GM19023 (cell line): ENCODE measurements around the gene PVALEF.

Source experiments
- ATAC-seq: cut with Tn5 transposase; IDR thresholded peaks from one replicate; pipeline ENCODE4 v1.9.1; 2021; ENCODE audit warnings: mild to moderate bottlenecking, moderate library complexity; ENCODE audit not compliant: unreplicated experiment

Gene PVALEF

DNA sequence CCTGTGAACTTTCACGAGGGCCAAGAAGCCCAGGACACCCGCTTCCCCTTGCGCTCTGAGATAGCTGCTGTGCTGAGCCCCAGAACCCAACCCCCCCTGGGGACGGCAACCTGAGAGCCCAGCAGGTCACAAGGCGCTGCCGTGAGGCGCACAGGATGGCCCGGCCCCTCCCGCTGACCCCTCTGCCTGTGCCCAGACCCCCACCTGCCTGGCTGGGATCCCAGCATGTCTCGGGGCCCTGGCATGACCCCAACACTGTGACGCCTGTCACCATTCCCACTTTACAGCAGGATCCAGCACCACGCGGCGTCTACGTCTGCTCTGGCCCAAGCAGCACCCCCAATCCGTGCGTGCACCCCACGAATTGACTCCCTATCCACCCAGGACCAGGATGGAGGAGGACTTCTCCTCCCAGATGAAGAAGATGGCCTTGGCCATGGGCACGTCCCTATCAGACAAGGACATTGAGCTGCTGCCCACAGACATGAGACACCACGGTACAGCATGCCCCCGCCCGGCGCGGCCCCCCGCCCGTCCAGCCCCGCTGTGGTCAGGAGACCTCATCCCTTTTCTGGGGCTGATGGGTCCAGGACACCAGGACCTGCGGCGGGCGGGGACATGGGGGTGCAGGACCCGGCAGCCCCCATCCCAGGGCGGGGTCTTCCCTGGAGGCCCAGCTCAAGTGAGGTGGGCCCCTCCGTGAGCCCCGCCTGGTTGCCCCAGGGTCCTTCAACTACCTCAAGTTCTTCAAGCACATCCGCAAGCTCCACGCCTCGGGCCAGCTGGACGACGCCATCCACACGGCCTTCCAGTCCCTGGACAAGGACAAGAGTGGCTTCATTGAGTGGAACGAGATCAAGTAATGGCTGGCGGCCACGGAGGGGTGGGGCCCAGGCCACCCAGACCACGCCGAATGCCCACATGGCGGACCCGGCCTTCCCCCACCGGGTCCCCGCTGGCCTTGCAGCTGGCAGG, 15.8 kb downstream of the PVALEF start:
- no peak for ATAC-seq

DNA sequence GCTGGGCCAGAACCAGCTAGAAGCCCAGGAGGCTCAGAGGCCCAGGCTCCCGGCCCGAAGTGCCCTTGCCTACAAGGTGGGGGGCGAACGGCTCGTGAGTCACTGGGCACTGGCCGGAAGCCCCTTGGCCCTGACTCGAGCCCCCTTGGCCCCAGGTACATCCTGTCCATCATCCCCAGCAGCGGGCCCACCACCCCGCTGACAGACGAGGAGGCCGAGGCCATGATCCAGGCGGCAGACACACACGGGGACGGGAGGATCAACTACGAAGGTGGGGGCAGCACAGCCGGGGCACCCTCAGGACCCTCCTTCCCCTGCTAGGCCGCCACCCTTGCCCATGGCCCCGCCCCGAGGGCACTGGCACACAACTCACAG, 16.5 kb downstream of the PVALEF start:
- ATAC-seq: no peak

DNA sequence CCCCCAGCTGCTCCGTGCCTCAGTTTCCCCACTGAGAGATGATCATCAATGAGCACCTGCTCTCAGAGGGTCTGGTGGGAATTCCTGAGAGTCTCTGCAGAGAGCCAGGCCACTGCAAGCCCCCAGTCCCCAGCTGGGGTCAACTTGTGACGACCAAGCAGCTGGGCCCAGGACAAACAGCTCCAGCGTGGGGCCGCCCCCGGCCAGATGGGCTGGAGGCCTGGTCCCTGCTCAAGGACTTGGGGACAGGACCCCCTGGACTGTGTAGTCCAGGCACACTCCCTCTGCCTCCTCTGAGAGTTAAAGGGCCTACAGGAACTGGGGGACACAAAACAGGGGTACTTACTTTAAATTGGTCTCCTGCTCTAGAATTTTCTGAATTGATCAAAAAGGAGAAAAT, 17.3 kb downstream of the PVALEF start:
- no peak for ATAC-seq

DNA sequence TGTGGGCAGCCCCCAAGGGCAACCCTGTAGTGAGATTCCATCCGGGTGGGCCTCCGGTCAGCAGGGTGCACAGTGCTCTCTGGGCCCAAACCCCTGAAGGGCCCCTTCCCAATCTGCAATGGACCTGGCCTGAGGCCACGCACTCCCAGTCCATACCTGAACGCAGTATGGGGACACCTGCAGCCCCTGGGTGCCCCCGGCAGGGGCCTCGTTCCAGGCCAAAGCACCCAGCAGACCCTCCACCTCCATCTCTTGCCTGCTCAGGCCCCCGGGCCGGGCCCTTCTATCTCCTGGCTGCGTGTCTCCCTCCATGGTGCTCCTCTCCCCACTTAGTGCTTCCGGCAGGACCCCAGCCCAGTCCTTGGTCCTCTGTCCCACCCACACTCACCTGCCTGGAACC, 18.0 kb downstream of the PVALEF start:
- no peak for ATAC-seq

DNA sequence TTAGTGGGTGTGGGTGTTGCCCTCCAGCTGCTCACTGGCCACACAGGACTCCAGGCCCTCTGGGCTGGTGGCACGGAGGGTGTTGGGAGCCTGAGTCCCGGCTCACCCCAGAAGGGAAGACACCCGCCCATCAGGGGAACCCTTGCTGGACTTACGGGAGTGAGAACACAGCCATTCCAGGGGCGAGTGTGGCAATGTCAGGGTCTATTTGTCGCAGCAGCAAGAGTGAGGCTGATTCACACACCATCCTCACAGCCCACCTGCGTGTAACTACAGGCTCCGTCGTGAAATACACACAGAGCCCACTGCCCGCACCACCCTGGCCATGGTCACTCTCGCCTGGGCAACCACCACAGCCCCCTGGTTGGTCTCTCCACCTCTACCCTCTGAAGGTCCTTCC, 18.5 kb downstream of the PVALEF start:
- ATAC-seq: no peak

DNA sequence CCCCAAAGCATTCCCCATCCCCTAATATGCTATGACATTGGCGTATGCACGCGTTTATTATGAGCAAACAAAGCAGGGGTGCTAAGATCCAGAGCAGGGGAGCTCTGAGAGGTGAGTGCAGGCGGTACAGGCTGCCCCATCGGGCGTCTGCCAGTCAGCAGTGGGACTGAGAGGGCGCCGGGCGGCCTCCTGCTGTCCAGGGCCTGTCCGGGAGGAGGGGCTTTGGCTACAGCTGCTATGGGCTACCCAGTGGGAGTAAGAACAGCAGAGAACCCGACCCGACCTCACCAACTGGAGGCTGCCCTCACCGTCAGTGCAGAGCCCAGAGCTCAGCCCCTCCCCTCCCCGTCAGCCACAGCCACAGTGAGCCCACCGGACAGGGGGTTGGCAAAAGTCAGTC, 19.2 kb downstream of the PVALEF start:
- no peak for ATAC-seq

DNA sequence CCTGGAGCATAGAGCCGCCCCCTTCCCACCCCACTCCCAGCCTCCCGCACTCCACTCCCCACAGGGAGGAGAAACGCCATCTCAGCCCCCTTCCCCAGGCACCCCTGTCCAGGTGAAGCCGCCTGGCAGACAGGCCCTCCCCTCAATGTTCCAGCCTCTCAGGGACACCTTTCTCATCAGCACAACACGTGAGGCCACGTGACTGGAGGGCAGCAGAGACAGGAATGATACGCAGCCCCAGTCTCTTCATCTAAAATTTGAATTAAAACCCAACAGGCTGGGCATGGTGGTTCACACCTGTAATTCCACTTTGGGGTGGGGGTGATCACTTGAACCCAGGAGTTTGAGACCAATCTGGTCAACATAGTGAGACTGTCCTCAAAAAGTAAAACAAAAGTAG, 20.9 kb downstream of the PVALEF start:
- ATAC-seq: no peak

DNA sequence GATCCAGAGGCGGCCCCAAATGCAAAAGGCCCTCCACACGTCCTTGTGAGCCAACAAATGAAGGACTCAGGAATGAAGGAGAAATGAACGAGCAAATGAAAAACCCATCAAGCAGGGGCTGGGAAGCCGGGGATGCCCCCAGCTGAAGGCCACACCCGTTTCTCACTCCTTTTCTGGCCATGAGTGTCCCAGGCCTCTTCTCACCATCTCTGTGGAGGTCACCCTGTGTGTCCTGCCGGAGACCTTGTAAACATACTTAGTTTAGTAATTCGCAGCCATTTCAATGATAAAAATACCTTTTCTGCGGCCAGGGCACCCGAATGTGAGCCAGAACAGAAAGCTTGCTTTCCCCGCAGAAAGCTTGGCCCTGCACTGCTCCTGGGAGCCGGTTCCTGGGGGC, 21.8 kb downstream of the PVALEF start:
- ATAC-seq: no peak

DNA sequence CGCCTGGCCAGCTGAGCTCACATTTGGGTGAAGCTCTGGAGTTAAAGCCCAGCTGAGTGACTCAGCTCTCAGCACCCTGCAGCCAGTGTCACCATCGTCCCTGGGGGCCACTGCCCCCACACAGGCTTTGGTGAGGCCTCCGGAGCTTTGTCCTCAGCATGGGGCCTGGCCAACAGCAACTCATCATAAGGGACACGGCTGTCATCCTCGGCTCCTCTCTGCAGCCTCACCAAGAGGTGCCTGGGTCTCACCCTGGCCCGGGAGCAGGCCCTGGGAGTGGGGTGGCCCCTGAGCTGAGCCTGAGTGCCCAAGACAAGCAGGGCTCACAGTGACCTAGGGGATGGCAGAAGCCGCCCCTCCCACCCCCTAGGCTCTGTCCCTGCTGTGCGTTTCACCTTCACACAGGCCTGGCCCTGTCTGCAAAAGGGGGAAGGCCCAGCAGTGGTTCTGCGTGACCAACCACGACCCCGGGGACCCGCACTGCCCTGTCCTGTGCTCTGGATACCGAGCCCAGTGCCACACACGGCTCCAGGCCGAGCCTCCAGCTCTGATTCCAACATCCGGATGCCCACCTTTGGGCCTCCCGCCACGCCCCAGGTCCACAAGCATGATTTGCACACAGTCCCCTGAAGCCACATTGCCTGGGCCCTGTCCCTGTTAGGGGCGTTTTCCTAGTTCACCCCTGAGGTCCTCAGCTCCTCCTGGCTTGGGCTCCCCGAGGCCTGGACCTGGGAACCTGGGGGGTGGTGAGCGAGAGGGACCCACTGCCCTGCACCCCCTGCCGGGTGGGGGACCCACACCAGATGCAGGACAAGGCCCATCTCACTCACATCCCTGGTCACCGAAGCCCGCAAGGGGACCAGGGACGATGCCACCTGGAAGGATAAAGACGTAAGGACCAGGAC, 22.5 kb downstream of the PVALEF start:
- ATAC-seq: no peak

DNA sequence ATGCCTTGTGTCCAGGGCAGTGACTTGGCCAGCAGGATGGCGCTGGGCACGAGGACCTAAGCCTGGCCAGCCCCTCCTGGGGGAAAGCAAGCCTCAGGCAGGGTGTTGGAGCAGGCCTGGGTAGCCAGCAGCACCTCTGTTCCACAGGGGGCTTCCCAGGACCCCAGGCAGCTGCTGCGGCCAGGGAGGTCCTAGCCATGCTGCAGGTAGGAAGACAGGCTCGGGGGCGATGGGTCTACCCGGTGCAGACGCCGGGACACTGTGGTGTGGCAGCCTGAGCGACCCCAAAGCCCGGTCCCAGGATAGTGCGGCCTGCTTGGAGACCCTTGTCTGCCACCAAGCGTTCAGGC, 23.2 kb downstream of the PVALEF start:
- no peak for ATAC-seq

DNA sequence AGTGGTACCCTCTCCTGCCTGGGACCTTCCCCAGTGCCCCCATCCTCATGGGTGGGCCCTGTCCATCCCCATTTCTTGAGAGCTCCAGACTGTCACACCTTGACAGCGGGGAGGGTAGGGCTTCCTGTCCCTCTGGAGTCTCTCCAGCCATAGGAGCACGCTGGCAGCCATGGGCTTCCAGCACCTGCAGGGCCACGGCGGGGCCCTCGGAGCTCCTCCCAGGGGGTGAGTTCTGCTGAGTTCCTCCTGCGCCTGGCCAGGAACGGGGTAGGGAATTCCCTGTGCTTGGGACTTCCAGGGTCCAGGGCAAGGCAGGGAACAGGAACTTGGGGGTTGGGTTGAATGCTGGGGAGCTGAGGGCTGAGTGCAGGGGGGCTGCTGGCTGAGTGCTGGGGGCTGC, 23.7 kb downstream of the PVALEF start:
- no peak for ATAC-seq

DNA sequence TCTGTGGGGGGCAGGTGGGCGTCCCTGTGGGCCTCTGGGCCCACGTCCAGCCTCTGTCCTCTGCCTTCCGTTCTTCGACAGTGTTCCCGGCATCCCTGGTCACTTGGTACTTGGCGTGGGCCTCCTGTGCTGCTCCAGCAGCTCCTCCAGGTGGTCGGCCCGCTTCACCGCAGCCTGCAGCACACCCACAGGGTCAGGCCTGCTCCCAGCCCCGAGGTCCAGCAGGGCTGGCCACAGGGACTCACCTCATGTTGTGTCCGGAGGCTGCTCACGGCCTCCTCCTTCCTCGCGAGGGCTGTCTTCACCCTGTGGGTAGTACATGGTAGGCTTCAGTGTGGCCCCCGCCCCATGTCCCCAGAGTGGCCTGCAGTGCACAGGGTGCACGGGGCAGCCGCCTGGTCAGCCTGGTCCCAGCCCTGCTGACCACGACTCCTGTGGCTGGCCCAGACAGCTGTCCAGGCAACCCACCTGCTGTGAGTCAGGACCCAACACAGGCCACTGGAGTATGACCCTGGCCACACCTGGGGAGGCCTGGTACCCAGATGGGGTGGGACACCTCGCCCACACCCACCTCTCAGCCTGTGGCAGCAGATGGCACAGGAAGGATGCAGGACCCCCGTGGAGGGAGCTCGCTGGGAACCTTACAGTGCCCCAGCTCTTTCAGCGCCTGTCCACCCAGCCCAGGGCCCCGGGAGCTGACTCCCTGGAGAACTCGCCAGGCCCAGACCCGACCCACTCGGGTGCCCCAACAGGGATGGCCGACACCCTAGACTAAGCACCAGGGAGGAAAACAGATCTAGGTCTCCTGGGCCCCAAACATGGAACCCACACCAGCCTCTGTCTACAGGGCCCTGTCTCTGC, 24.6 kb downstream of the PVALEF start:
- no peak for ATAC-seq

DNA sequence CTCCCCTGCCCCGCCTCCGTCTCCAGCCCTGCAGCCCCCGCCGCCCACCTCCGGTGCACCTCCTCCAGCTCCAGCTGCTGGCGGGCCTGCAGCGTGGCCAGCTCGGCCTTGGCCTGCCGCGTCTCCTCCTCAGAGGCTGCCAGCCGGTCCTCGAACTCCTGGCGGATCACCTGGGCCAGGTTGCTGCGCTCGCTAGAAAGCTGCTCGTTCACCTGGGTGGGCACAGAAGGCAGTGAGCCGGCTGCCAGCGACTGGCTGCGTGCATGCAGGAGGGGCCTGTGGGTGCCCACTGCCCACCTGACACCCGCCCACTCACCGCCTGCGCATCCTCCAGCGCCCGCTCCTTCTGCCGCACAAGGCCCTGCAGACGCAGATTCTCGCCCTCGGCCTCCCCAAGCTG, 25.3 kb downstream of the PVALEF start:
- no peak for ATAC-seq

DNA sequence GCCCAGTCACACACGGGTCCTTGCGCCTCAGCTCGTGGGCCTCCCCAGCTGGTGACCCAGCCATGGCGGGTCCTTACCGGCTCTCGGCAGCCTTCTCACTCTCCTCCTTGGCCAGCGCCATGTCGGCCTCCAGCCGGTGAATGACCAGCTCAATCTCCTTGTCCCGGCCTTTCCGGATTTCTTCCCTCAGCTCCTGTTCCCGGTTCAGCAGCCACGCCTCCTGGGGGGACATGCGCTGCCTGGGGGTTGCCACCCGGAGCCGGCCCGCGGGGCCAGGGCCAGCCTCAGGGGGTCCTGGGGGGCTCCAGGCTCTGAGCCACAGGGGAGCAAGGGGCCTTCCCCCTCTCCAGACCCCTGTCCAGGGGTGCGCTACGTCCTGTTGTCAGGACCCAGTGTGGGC, 25.8 kb downstream of the PVALEF start:
- no peak for ATAC-seq

DNA sequence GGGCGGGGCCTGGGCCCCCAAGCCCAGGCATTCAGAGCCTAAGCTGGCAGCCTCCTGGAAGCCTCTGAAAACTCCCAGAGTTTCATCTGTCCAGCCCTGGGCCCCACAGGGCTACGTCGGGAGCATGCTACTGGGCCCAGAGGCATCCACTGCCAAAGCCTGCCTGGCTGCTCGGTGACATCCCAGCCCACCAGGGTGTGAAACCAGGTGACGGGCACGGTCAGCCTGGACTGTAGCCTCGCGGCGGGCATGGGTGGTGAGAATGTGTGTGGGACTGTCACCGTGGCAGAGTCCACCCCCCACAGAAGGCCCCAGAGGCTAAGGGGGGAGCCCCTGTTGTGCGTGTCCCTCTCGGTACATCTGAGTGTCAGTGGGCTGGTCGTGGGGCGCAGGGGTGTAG, 26.3 kb downstream of the PVALEF start:
- no peak for ATAC-seq

DNA sequence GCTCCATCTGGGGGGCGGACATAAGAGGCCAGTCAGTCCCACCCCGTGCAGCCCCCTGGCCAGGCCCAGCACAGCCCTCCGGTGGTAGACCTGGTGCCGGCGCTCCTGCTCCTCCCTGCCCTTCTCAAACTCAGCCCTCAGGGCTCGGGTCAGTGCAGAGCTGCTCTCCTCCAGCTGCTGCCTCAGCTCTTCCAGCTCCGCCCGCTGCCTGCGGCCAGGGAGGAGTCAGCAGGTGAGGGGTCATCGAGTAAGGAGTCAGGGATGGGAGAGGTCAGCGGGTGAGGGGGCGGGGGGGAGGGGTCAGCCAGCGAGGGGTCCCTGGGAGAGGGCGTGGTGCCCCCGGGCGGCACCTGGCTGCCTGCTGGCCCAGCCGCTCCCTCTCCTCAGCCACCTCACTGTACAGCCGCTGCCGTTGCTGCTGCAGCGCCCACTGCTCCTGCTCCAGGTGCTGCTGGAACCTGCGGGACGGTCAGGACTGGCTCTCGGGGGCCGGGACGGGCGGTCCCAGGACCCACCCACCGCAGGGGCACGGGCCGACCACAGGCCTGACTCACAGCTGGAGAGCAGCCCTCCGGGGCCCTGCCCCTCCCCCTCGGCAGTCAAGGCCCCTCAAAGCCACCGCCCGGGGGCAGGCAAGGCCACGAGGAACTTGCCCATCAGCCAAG, 27.2 kb downstream of the PVALEF start:
- ATAC-seq: no peak

DNA sequence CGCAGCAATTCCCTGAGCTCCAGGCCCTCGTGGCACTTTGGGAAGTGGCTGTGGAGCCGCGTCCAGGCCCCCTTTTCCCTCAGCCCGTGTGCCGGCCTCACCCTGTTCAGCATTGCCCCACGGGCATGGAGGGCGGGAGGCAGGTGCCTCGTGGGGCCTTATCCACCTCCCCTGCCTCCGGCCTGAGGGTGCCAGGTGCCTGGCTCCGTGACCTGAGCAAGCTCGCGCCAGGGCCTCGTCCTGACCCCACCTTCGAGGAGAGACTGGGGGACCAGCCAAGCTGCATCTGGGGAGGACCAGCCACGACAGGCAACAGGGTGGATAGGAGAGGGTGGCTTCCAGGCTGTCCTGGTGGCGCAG, 27.7 kb downstream of the PVALEF start:
- no peak for ATAC-seq

DNA sequence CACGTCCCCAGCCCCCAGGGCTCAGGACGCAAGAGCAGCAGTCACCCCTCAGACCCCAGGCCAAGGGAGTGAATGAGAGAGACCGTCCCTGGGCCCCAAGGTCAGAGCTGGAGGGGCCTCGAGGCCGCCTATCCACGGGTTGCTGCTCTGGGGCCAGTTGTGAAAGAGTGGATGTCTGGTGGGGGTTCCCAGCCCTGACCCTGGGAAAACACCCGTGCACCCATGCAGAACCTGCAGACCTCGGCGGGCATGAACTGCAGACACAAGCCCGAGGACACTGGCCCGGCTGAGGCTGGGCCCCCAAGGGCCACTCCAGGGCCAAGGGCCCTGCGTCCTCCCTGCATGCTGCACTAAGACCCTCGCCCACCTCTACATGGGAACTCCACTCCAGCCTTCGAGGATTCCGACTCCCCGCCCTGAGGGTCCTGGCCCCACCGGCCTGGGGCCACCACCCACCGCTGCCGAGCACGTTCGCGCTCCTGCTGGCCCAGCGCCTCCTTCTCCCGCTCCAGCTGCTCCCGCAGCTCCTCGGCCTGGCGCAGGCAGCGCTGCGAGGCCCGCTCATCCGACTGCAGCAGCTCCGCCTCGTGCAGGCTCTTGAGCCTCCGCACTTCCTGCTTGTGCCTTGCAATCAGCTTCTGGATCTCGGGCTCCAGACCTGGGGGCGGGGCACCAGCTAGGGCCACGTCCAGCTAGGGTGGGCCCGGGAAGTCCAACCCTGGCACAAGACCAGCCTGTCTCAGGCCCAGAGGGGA, 28.3 kb downstream of the PVALEF start:
- no peak for ATAC-seq

DNA sequence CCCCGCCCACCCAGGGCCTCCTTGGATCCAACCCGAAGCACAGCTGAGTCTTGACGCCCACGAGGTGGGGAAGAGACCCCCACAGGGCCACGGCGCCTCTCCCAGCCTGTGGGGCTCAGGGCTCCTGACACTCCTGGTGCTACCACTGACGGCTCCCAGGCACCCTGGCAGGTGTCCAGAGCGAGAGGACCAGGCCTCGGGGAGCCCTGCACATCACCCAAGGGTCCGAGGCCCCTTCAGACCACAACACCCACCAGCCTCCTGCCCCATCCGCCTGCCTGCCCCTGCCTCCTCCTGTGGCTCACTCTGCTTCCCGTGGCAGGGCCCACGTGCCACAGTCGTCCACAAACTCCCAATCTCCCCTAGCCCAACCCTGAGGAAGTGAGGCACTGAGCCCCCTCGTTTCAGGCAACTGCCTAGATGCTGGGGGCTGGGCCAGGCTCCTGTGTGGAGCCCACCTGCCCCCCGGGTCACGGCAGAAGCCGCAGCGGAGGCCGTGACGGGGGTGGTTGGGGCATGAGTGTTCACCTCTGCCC, 29.0 kb downstream of the PVALEF start:
- ATAC-seq: no peak
